DND-41 (cell line): ENCODE measurements around the gene NUCB1.

Experiments
- ATAC-seq: fragments of 200-7000 bp; cut with Tn5 transposase; 3 replicates; pipeline ENCODE4 v1.9.1; 2021; ENCODE audit warnings: low read depth; ENCODE audit not compliant: insufficient read depth
- DNase-seq: peaks from one replicate; pipeline ENCODE4 v3.0.0-alpha.2; 2020
- H2AFZ ChIP-seq: 2 replicates; pipeline ENCODE4 v1.6.0; 2012; ENCODE audit warnings: low read depth, low read length
- H3K27ac ChIP-seq: 2 replicates; pipeline ENCODE4 v1.5.1; 2012; ENCODE audit warnings: low read length, inconsistent platforms
- H3K27me3 ChIP-seq: fragments of 200-600 bp; sonication (generic); 2 replicates; pipeline ENCODE4 v1.6.0; 2012; ENCODE audit warnings: low read length, mild to moderate bottlenecking, inconsistent platforms; ENCODE audit not compliant: insufficient read depth, poor library complexity
- H3K36me3 ChIP-seq: 2 replicates; pipeline ENCODE4 v1.5.1; 2012; ENCODE audit warnings: low read length, inconsistent platforms; ENCODE audit not compliant: insufficient read depth
- H3K4me1 ChIP-seq: 2 replicates; pipeline ENCODE4 v1.5.1; 2012; ENCODE audit warnings: mild to moderate bottlenecking, low read length; ENCODE audit not compliant: insufficient read depth
- H3K4me2 ChIP-seq: 2 replicates; pipeline ENCODE4 v1.6.0; 2012; ENCODE audit warnings: mild to moderate bottlenecking, moderate library complexity, low read length, inconsistent platforms; ENCODE audit not compliant: insufficient read depth
- H3K4me3 ChIP-seq, 2 experiments: fragments of 200-600 bp in 1 of 2; shearing (Covaris generic) in 1 of 2; 2 replicates each; pipeline ENCODE4 v1.5.1; 2012 to 2016; ENCODE audit warnings: inconsistent platforms in 2 of 2, low read length in 2 of 2, mild to moderate bottlenecking in 2 of 2, low read depth in 1 of 2, moderate library complexity in 1 of 2
- H3K79me2 ChIP-seq: 2 replicates; pipeline ENCODE4 v1.6.0; 2012; ENCODE audit warnings: low read length, inconsistent platforms; ENCODE audit not compliant: insufficient read depth
- H3K9ac ChIP-seq: 2 replicates; pipeline ENCODE4 v1.6.0; 2012; ENCODE audit warnings: low read depth, mild to moderate bottlenecking, inconsistent platforms, low read length, moderate library complexity
- H3K9me3 ChIP-seq: 2 replicates; pipeline ENCODE4 v1.5.1; 2012; ENCODE audit warnings: low read length, moderate library complexity, mild to moderate bottlenecking, inconsistent platforms; ENCODE audit not compliant: insufficient read depth, severe bottlenecking
- H4K20me1 ChIP-seq: 2 replicates; pipeline ENCODE4 v1.6.0; 2012; ENCODE audit warnings: low read length; ENCODE audit not compliant: insufficient read depth
- EZH2 ChIP-seq: IDR thresholded peaks from 3 replicates; pipeline ENCODE4 v1.6.1; 2012; ENCODE audit warnings: borderline replicate concordance, low read depth, mild to moderate bottlenecking, moderate library complexity, low read length, inconsistent platforms; ENCODE audit not compliant: severe bottlenecking
- TF ChIP-seq, protein P1 (sequence below): IDR thresholded peaks from 2 replicates; pipeline ENCODE4 v1.5.1; 2012; ENCODE audit warnings: borderline replicate concordance, low read length, moderate library complexity, mild to moderate bottlenecking; ENCODE audit not compliant: poor library complexity, severe bottlenecking; ENCODE audit errors: extremely low read depth

Gene NUCB1

DNA sequence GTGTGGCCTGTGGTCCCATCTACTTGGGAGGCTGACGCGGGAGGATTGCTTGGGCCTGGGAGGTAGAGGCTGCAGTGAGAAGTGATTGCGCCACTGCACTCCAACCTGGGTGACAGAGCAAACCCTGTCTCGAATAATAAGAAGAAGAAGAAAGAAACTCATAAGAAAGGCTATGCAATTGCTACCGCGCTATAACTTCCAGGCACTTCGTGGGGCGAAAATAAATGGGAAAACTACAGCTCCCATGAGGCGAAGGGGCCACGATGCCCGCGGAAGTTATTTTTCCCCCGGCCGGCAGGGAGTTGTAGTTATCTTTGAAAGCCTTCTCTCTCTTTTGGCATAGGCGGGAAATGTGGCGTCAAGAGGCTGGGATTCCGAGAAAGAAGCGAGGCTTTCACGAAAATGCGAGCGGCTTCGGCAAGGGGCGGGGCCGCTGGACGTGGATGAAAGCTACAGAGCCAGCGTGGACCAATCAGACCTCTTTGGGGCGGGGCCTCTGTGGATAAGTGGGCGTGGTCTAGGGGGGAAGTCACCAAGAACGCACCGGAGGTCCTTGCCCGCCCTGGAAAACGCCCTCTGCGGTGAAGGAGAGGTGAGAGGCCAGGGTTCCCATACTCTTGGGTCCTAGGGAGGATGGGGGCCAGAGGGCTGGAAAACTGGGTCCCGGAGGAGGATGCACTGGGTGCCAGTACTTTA is at the start of gene NUCB1:
TSS of gene NUCB1 (plus strand) at position 532 of the 696 bp plus-strand sequence. CDS start 485 bp downstream, outside the sequence.
- Histone ChIP-seq H3K4me2 (peak within 1 kb of the TSS; percentile 93), H3K36me3 (peaks cover 25% of the 10 kb centered on the region), H3K4me3 (peak within 1 kb of the TSS; percentile 85 to 90), H3K9ac (peak within 1 kb of the TSS; percentile 84), H3K79me2 (peaks cover 40% of the 10 kb centered on the region), H3K27me3 (no peaks in the 10 kb centered on the region), H2AFZ (peak within 1 kb of the TSS; percentile 79), H3K4me1 (peaks cover 30% of the 10 kb centered on the region), H3K9me3 (no peaks in the 10 kb centered on the region), H3K27ac (peak within 1 kb of the TSS; percentile 87), H4K20me1 (peaks cover 4% of the 10 kb centered on the region; the same call in 1 of the 2 replicates)
- peak; percentile 93 for ATAC-seq
- TF ChIP-seq EZH2 = no peak
- TF ChIP-seq, protein P1, sequence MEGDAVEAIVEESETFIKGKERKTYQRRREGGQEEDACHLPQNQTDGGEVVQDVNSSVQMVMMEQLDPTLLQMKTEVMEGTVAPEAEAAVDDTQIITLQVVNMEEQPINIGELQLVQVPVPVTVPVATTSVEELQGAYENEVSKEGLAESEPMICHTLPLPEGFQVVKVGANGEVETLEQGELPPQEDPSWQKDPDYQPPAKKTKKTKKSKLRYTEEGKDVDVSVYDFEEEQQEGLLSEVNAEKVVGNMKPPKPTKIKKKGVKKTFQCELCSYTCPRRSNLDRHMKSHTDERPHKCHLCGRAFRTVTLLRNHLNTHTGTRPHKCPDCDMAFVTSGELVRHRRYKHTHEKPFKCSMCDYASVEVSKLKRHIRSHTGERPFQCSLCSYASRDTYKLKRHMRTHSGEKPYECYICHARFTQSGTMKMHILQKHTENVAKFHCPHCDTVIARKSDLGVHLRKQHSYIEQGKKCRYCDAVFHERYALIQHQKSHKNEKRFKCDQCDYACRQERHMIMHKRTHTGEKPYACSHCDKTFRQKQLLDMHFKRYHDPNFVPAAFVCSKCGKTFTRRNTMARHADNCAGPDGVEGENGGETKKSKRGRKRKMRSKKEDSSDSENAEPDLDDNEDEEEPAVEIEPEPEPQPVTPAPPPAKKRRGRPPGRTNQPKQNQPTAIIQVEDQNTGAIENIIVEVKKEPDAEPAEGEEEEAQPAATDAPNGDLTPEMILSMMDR = peak; percentile 26
- peak; percentile 100 for DNase-seq

DNA sequence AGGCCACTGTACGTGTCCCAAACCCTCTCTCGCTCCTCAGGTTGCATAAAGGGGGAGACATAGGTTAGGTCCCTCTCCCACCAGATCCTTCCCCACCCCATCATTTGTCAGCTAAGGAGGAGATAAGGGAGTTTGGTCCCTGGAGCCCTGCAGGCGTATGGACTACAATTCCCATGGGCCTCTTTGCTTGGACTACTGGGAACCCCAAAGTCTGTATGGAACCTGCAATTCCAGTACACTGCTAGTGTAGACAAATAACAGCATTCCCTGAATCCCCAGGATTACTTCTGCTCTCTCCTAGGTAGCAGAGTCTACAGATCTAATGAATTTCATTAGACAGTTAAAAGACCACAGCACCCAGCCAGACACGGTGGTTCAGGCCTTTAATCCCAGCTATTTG is 47.8 kb upstream of the NUCB1 start:
- Histone ChIP-seq H3K9me3 (no peaks in the 10 kb centered on the region), H3K36me3 (no peaks in the 10 kb centered on the region), H3K27ac (no peak overlapping the region), H3K4me3 (no peak overlapping the region), H4K20me1 (no peaks in the 10 kb centered on the region), H3K4me2 (no peak overlapping the region), H2AFZ (no peak overlapping the region), H3K4me1 (no peaks in the 10 kb centered on the region), H3K79me2 (no peaks in the 10 kb centered on the region), H3K9ac (no peak overlapping the region), H3K27me3 (no peaks in the 10 kb centered on the region)
- no peak for ATAC-seq
- DNase-seq = no peak
- TF ChIP-seq, protein P1 = no peak
- TF ChIP-seq EZH2 = no peak

DNA sequence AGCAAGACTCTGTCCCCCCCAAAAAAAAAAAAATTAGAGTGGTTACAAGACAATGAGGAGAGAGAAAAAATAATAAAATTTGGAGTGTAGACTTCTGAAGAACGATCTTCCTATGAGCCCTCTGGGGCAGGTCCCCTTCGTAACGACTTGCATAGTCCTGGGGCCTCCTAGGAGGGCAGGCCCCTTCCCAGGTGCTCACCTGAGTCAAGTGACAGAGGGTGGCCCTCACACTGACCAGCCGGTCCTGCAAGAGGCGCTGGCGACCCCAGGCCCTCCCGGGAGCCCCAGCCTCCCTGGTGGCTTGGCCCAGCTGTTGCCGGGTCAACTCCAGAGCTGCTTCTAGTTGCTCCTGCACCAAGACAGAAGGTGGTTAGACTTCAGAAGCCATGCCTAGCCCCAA is 46.6 kb upstream of the NUCB1 start:
- Histone ChIP-seq H3K4me2 (no peak overlapping the region), H3K79me2 (no peaks in the 10 kb centered on the region), H3K27ac (no peak overlapping the region), H4K20me1 (no peaks in the 10 kb centered on the region), H3K36me3 (no peaks in the 10 kb centered on the region), H3K4me3 (no peak overlapping the region), H3K27me3 (no peaks in the 10 kb centered on the region), H3K4me1 (no peaks in the 10 kb centered on the region), H3K9ac (no peak overlapping the region), H2AFZ (no peak overlapping the region), H3K9me3 (no peaks in the 10 kb centered on the region)
- DNase-seq (no peak), ATAC-seq (no peak)
- no peak for TF ChIP-seq EZH2
- TF ChIP-seq, protein P1 = no peak
